Hepatocyte (in vitro differentiated cells): ENCODE data around the gene MASP2. TPM values are rescaled to one million over a fixed set of nuclear protein-coding genes. Genes with fewer than 3 reads are reported as not detected.

Source experiments
- DNase-seq: peaks from one replicate; pipeline ENCODE4 v3.0.0-alpha.2; 2016; ENCODE audit warnings: low spot score
- H2AFZ ChIP-seq: fragments of 200-600 bp; sonication (generic); 2 replicates; pipeline ENCODE4 v1.6.0; 2016; ENCODE audit warnings: antibody characterized with exemption, mild to moderate bottlenecking
- H3K27ac ChIP-seq: fragments of 200-600 bp; sonication (generic); 2 replicates; pipeline ENCODE4 v1.5.1; 2016; ENCODE audit warnings: mild to moderate bottlenecking
- H3K27me3 ChIP-seq: fragments of 200-600 bp; sonication (generic); 2 replicates; pipeline ENCODE4 v1.6.1; 2016
- H3K36me3 ChIP-seq: fragments of 200-600 bp; sonication (generic); replicated peaks from 2 replicates; pipeline ENCODE4 v1.5.1; 2016; ENCODE audit warnings: low read depth; ENCODE audit not compliant: insufficient read depth
- H3K4me1 ChIP-seq: fragments of 200-600 bp; sonication (generic); 2 replicates; pipeline ENCODE4 v1.5.1; 2016; ENCODE audit warnings: mild to moderate bottlenecking, moderate library complexity; ENCODE audit not compliant: insufficient read depth
- H3K4me2 ChIP-seq: fragments of 200-600 bp; sonication (generic); 2 replicates; pipeline ENCODE4 v1.6.0; 2016
- H3K4me3 ChIP-seq: fragments of 200-600 bp; sonication (generic); 2 replicates; pipeline ENCODE4 v1.5.1; 2016; ENCODE audit warnings: mild to moderate bottlenecking
- H3K79me2 ChIP-seq: fragments of 200-600 bp; sonication (generic); 2 replicates; pipeline ENCODE4 v1.6.0; 2017; ENCODE audit warnings: mild to moderate bottlenecking
- H3K9me2 ChIP-seq: fragments of 200-600 bp; sonication (generic); replicated peaks from 2 replicates; pipeline ENCODE4 v1.6.0; 2017; ENCODE audit warnings: mild to moderate bottlenecking; ENCODE audit not compliant: insufficient read depth
- H3K9me3 ChIP-seq: fragments of 200-600 bp; sonication (generic); 2 replicates; pipeline ENCODE4 v1.5.1; 2016; ENCODE audit warnings: low read depth, mild to moderate bottlenecking
- H4K20me1 ChIP-seq: fragments of 200-600 bp; sonication (generic); 2 replicates; pipeline ENCODE4 v1.6.0; 2016; ENCODE audit warnings: mild to moderate bottlenecking; ENCODE audit not compliant: insufficient read depth, poor library complexity, severe bottlenecking
- CTCF ChIP-seq: fragments of 200-600 bp; sonication (generic); IDR thresholded peaks from 2 replicates; pipeline ENCODE4 v1.5.1; 2016; ENCODE audit warnings: antibody characterized with exemption, mild to moderate bottlenecking; ENCODE audit not compliant: poor library complexity
- EZH2 ChIP-seq: fragments of 200-600 bp; sonication (generic); IDR thresholded peaks from 2 replicates; pipeline ENCODE4 v1.6.1; 2016; ENCODE audit warnings: antibody characterized with exemption, mild to moderate bottlenecking, borderline replicate concordance
- EZH2phosphoT487 ChIP-seq: fragments of 200-600 bp; sonication (generic); IDR thresholded peaks from one replicate; pipeline ENCODE4 v1.6.1; 2018; ENCODE audit warnings: antibody characterized with exemption, mild to moderate bottlenecking, low read depth, moderate library complexity; ENCODE audit not compliant: unreplicated experiment, severe bottlenecking
- WGBS: methylation state at CpG from one replicate; pipeline ENCODE4 v1.1.6; 2016; ENCODE audit warnings: low lambda C conversion rate; ENCODE audit errors: missing lambda C conversion rate; 5-methylcytosine and 5-hydroxymethylcytosine counted together
- polyA plus RNA-seq: library from polyadenylated mRNA; unstranded; fragments of >200 nt; fragmentation: Nextera tagmentation; extraction: Ambion mirVana; gene quantifications from 2 replicates; pipeline ENCODE4 v1.2.1, GENCODE V29; 2016
- total RNA-seq: library from RNA; depleted of rRNA; stranded (reverse); fragments of >200 nt; gene quantifications from 2 replicates; pipeline ENCODE4 v1.2.3, GENCODE V29; 2014

Gene MASP2
- total and polyA plus RNA-seq, 2 experiments from 2014 or later = 3.3 to 16.6 TPM

- Histone ChIP-seq H3K36me3 (no peaks in the 10 kb centered on the region), H3K79me2 (no peaks in the 10 kb centered on the region), H2AFZ (no peak overlapping the region), H3K9me3 (no peaks in the 10 kb centered on the region), H3K4me1 (no peaks in the 10 kb centered on the region), H3K9me2 (no peaks in the 10 kb centered on the region), H3K27me3 (no peaks in the 10 kb centered on the region), H4K20me1 (no peaks in the 10 kb centered on the region), H3K27ac (no peak overlapping the region), H3K4me2 (no peak overlapping the region), H3K4me3 (no peak overlapping the region)
- WGBS = 77% methylated on average over 13 of the region's 13 CpGs
- no peak for DNase-seq
- no peak for TF ChIP-seq EZH2
- no peak for TF ChIP-seq EZH2phosphoT487
- no peak for TF ChIP-seq CTCF
Measured at GRCh38 chr1:11072216-11072917, 25.3 kb upstream of the MASP2 start.

- TF ChIP-seq EZH2phosphoT487 (no peak), CTCF (no peak), EZH2 (no peak)
- Histone ChIP-seq H2AFZ (no peak overlapping the region), H3K4me2 (no peak overlapping the region), H3K4me3 (no peak overlapping the region), H3K9me2 (no peaks in the 10 kb centered on the region), H3K36me3 (no peaks in the 10 kb centered on the region), H3K27ac (no peak overlapping the region), H4K20me1 (no peaks in the 10 kb centered on the region), H3K27me3 (no peaks in the 10 kb centered on the region), H3K9me3 (no peaks in the 10 kb centered on the region), H3K4me1 (no peaks in the 10 kb centered on the region), H3K79me2 (no peaks in the 10 kb centered on the region)
- 86% methylated on average over 15 of the region's 15 CpGs for WGBS
- DNase-seq = no peak
Measured at GRCh38 chr1:11071463-11072215, 24.6 kb upstream of the MASP2 start.

- Histone ChIP-seq H3K27me3 (no peaks in the 10 kb centered on the region), H3K4me2 (no peak overlapping the region), H2AFZ (no peak overlapping the region), H3K27ac (no peak overlapping the region), H3K4me3 (no peak overlapping the region), H4K20me1 (no peaks in the 10 kb centered on the region), H3K79me2 (no peaks in the 10 kb centered on the region), H3K9me2 (no peaks in the 10 kb centered on the region), H3K9me3 (no peaks in the 10 kb centered on the region), H3K4me1 (no peaks in the 10 kb centered on the region), H3K36me3 (no peaks in the 10 kb centered on the region)
- no peak for TF ChIP-seq EZH2
- TF ChIP-seq CTCF = no peak
- no peak for TF ChIP-seq EZH2phosphoT487
- WGBS = 92% methylated on average over 11 of the region's 11 CpGs
- no peak for DNase-seq
Measured at GRCh38 chr1:11070876-11071275, 23.8 kb upstream of the MASP2 start.
